Middle frontal gyrus (tissue), 1 donor: ENCODE results near the gene SORCS2.
"Not testable (repeated sequence)": the region's sequence is repeated elsewhere in the genome, so short reads cannot be mapped to it uniquely, and the experiment has no call there.

Source experiments
- DNase-seq: peaks from one replicate; pipeline ENCODE4 v3.0.0-alpha.2; 2015; ENCODE audit warnings: low spot score; ENCODE audit errors: extremely low spot score

SORCS2 gene

DNA sequence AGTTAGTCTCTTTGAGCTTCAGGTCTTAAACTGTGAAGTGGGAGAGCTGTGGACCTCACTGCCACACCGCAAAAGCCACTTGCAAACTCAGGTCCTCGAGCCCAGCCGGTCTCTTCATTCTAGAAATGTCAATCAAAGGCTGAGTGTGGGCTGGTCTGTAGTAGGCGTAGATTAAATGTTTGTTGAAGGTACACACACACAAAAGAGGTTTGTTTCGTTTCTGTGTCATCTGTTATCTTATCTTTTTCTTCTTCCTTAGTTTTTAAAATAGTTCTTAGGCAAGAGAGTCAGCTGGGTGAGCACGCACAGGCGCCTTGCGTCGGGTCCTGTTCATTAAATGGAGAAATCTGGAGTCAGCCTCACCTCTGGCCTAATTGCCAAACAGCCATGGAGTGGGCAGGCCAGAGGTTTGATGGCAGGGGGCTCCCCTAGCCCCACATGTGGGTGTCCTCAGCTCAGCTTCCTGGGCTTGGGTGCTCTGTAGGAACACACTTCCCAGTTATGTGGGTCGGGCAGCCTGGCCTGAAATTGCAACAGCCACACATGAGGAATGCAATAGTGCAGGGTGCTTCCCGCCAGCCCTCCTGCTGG lies 243.2 kb downstream of the SORCS2 start:
- DNase-seq = no peak

DNA sequence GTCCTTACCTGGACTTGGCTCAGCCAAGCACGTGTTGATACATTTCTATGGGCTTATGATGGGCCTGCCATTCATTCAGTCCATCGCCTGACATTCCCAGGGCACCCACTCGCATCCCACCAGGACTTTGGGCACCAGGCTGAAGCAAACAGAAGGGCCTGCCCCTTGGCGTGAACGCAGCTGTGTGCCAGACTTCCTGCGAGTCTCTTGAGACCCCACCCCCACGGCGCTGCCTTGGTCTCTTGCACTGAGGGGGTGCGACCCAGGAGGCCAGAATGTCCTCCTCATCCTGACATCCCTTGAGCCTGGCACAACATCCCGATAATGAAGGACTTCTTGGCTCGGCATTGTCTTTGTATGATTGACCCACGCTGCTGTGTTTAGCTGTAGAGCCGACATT lies 243.9 kb downstream of the SORCS2 start:
- no peak for DNase-seq

DNA sequence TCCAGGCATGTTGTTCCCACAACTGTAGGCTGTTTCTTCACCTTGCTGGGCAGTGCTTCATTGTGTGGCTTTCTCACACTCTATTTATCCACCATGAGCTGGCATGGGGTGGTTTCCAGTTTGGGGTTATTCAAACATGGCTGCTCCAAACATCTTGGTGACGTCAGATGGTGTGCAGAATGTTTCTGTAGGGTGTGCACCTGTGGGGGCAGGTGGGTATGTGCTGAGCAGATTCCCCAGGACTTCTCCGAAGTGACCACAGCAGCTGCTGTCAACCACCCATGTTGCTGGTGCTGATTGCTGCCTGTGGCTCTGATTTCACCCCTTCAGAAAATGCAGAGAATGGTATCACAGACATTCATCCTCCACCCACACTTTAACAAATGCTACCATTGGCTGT lies 247.4 kb downstream of the SORCS2 start:
- DNase-seq = no peak

DNA sequence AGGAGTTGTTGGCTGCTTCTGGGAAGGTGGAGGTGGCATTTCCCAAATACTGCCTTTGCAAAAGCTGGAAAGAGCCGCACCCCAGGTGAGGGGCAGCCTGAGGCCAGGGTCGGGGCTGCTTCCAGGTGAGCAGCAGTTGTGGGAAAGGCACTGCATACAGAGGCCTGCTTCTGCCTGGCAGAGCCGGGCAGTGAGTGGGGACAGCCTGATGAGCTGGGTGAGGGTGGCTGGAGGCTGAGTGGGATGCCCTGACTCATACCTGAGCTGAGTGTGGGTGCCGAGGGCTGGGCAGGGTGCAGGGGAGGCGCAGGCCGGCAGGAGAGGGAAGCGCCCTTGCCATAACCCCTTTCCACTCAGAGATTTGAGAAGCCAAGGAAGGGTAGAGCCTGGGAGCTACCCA lies 248.9 kb downstream of the SORCS2 start:
- DNase-seq = no peak

DNA sequence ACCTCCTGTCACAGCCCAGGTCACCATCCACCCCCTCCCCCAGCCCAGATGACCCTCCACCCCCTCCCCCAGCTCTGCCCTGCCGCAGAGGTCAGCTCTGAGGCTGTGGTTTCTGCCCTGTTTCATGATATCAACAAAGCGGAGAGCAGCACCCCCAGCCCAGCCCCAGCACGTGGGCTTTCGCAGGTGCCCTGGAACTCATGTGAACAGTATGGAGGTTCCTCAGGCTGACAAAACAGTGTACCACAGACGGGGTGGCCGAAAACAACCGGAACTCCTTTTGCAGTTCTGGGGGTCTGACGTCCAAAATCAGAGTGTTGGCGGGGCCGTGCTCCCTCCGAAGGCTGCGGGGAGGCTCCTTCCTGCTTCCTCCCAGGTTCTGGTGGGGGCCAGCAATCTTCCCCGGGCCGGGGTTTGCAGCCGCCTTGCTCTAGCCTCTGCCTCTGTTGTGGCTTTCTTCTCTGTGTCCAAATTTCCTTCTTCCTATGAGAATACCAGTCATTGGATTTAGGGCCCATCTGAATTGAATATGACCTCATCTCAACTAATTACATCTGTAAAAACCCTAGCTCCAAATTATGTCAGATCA lies 250.3 kb downstream of the SORCS2 start:
- DNase-seq = no peak

DNA sequence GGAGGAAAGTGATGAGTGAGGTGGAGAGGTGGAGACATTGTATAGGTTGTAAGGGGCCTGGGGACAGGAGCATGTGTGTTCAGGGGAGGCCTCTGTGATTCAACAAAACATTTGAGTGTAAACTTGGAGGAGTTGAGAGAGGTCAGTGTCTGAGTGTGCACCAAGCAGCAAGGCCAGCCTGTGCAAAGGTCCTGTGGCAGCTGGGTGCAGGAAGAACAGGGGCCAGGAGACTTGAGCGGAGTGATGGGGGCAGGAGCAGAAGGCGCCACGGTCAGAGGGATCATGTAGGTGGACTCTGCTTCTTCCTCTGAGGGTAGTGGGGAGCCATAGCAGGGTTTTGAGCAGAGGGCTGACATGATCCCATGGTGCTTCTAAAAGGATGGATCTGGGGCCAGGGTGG lies 252.0 kb downstream of the SORCS2 start:
- DNase-seq = no peak

DNA sequence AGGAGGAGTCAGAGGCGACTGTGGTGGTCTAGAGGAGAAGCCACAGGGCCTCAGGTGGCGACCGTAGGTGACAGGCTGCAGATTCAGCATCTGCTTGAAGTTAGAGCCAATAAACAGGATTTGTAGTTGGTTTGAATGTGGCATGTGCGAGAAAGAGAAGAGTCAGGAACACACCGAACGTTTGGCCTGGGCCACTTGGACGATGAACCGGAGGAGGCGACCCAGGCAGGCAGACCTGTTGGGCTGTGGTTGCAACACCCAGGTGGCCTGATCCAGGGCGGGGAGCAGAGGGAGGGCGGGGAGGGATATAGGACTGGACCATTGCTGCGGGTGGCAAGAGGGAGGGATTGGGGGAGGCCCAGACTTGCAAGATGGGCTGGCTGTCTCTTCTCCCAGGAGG lies 252.4 kb downstream of the SORCS2 start:
- no peak for DNase-seq

DNA sequence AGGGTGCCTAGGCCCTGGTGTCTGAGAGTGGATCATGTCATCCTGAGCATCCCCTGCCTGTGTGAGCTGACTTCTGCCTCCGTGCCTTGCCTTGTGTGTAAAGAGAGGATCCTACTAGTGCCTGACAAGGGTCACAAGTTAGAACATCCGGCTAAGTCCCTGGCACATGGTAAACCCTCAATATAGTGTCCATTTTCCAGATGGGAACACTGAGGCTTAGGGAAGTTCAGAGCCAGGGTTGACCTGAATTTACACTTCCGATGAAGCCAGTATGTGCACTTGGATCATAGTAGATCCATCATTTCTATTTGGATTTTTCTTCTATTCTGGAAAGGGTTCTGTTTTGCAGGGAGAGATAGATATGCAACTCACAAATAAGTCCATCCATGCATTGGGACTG lies 254.9 kb downstream of the SORCS2 start:
- DNase-seq = no peak

DNA sequence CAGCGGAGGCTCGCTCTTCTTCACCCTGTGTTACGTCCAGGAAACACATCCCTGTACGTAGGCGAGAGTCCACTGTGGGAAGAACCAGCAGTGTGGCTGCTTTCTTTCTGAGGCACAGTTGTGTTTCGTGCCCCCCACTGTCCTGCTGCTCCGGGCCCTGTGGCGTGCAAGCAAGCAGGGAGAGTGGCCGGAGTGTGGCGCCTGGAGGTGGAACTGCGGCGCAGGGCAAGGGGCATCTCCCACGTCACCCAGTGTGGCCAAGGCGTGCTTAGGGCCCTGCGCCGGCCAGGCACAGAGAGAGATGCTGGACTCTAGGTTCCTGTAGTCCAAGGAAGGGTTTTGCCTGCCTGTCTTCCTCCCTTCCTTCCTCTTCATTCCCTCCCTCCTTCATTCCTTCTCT lies 255.7 kb downstream of the SORCS2 start:
- no peak for DNase-seq

DNA sequence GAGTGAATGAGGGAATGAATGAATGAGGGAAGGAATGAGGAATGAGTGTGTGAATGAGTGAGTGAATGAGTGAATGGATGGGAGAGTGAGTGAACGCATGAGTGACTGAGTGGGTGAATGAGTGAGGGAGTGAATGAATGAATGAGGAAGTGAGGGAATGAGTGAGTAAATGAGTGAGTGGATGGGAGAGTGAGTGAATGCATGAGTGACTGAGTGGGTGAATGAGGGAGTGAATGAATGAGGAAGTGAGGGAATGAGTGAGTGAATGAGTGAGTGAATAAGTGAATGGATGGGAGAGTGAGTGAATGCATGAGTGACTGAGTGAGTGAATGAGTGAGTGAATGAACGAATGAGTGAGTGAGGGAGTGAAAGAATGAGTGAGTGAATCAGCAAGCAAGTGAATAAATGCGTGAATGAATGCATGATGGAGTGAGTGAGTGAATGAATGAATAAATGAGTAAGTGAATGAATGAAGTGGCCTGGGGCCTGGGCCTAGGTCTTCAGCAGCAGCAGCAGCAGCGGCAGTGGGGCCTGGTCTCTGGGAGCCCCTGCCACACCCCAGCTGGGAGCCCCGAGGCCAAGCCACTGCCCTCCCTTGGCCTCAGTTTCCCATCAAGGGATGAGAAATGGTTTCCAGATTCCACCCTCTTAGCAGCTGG lies 258.6 kb downstream of the SORCS2 start:
- DNase-seq = no peak

DNA sequence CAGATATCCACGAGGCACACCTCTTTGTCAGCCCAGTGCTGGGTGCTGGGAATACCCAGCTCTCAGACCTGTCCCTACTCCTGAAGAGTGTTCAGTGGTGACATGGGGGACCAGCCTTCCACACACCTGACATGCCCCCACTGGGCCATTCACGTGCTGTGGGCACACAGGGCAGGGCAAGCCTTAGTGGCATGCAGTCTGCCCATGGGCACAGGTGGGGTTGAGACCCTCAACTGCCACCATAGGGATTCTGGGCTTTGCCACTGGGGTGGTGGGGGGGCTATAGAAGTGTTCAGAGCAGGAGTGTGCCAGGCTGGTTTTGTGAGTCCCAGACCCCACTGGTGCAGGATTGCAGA lies 259.1 kb downstream of the SORCS2 start:
- DNase-seq = no peak

DNA sequence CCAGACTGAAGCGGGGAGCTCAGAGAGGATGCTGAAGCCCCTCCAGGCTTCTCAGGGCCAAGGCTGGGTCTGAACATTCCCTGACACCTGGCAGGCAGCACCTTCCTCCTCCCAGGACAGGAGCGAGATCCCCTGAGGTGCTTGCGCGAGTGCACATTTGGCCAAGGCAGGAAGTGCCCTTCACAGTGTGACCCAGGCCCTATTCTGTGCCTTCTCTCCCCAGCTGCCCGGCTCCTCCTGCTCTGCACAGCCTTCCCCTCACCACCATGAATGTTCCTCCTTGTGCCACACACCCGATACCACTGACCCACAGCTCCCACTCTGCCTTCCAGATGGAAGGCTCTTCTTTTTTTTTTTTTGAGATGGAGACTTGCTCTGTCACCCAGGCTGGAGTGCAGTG lies 259.5 kb downstream of the SORCS2 start:
- DNase-seq = no peak

DNA sequence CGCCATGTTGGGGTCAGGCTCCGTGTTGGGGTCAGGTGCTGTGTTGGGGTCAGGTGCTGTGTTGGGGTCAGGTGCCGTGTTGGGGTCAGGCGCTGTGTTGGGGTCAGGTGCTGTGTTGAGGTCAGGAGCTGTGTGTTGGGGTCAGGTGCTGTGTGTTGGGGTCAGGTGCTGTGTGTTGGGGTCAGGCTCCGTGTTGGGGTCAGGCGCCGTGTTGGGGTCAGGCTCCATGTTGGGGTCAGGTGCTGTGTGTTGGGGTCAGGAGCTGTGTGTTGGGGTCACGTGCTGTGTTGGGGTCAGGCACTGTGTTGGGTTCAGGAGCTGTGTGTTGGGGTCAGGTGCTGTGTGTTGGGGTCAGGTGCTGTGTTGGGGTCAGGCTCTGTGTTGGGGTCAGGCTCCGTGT lies 260.5 kb downstream of the SORCS2 start:
- DNase-seq = not testable (repeated sequence)

DNA sequence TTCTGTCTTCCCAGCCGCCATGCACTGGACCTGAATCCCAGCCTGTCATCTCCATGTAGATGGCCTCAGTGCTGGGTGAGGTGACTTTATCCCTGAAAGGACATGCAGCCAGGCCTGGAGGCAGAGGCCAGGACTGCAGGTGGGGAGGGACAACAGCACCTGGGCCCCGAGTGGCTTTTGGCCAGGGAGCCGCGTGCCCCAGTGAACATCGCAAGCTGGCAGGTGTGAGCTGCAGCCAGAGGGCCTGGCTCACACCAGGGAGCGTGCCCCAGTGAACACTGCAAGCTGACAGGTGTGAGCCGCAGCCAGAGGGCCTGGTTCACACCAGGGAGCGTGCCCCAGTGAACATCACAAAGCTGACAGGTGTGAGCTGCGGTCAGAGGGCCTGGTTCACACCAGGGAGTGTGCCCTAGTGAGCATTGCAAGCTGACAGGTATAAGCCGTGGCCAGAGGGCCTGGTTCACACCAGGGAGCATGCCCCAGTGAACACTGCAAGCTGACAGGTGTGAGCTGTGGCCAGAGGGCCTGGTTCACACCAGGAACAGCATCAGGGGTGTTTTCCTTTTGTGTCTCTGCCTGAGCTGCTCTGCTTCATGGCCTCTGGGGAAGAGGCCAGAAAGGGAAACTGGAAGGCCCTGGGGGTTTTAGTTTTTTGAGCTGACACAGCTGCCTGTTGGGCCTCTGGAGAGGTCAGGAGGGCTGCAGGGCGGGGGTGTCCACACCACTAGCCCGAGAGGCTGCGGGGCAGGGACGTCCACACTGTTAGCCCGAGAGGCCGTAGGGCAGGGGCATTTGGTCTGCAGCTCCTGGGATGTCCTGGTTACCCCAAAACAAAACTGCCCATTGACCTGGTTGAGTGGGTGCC lies 265.1 kb downstream of the SORCS2 start:
- DNase-seq = no peak

DNA sequence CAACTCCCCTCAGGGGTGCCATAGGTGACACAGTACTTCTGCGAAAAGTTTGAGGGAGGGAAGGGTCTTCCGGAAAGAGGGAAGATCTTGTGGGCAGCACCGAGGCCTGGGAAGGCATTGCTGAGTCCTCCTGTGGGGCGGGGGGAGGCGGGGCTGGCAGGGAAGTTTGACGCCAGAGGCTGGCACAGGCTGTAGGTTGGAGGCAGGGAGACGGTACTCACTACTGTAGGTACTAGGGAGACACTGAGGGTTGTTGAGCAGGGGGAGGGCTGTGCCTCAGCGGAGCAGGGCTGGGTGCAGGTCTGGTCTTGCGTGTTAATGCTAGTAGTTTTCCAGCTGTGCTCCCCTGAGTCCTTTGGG lies 265.7 kb downstream of the SORCS2 start:
- no peak for DNase-seq

DNA sequence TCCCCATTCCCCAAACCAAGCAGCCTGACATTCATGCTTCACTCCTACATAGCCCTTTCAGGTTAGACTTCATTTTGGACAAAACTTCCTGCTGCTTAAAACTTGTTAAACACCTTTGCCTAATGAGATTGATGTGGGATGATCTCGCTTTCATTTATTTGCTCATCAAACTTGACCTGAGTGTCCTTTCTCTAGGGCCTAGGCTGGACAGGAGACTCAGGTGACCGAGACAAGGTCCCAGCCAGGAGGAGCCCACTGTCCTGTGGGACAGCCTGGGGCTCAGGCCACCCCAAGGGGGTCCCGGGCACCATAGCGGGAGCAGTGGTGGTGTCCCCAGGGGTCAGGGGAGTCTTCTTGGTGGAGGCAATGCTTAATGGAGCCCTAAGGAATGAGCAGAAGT lies 266.1 kb downstream of the SORCS2 start:
- DNase-seq = no peak

DNA sequence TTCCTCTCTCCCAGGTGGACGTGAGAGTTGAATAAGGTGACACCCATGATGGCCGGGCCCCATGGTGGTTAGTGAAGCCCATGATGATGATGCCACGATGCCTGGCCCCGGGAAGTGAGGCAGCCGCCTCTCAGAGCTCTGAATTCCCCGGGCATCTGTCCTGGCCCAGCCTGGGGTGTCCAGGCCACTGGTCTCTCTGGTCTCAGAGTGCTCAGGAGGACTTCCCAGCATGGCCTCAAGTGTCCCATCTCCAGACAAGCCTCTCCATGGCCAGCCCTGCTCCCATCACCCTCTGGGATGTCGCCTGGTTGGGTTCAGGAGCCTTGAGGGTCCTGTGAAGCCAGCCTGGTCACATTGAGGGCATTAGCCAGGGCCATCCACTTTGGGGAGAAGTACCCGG lies 267.1 kb downstream of the SORCS2 start:
- no peak for DNase-seq

DNA sequence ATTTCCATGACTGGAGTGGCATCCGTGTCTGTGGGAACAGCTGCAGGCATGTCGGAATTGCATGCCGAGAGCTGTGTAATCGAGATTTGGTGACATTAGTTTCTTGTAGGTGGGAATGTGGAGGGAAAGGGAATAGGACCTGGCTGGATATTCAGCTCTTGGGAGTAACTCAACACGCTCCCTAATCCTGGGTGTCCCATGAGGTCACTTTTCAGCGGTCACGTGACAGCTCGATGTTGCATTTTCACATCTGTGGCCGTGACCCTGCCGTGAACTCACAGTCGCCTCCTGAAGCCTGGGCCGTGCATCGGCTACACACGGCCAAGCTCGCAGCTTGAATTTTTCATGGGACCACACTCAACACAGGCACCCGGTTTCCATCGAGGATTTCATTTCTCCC lies 268.2 kb downstream of the SORCS2 start:
- DNase-seq = no peak

DNA sequence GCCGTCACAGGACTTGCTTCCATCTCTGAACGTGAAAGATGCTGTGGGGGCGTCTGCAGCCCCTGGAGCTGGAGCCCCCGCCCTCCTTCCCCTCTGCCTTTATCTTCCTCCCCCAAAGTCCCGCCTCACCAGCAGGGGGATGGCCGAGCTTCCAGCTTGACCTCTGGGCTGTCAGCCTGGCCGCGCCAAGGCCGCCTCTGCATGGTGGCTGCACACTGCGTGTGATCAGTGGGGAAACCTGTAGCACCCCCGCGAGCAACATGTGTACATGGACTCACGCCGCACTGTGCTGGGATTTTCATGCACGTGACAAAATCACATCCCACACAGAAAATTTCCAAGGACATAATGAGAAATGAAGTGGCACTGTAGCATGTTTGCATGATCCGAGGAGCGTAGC lies 268.9 kb downstream of the SORCS2 start:
- DNase-seq = no peak

DNA sequence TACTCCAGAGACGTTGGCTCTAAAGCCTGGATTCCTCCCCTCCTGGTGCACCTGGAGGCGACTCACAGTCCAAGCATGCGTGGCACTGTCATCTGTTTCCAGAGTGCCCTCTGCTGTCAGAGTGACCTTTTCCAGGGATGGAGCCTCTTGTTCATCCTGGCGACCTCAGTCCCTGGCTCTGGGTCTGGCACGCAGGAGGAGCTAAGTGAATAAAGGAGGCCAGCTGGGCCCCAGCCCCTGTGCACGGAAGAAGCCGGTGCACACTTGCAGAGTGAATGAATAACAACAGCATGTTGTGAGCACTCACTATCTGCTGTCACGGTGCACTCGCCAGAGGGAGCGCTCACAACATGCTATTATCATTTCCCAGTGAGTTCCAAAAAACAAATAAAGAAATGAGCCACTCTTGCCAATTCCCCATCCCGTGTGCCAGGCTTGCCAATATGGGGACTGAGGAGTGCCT lies 270.2 kb downstream of the SORCS2 start:
- peak; percentile 12 for DNase-seq

DNA sequence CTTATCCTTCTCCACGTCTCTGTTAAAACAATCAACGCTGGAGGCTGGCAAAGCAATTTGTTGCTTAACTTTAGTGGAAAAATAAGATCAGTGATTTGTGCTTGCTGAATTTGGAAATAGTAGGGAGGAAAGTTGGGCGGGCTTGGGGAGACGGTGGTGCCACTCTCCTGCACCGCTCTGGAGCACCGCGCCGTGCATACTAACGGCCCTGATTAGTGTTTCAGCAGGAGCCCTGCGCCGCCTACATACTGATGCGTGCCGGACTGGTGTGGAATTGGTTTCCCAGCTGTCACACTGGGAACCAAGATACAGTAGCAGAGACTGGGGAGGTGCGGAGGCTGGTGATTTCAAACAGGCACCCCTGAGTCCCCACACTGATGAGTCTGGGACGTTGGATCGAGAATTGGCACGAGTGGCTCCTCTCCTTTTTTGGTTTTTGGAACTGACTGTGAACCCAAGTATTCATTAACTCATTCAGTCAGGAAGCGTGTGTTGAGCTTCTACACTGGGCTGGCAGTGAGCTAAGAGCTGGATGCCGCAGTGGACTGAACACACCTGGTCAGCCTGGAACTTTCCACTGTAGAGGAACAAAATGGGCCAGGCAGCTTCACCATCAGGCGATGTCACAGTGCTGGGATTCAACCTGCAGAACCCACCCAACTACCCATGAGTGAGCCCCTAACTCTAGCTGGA lies 271.4 kb downstream of the SORCS2 start:
- no peak for DNase-seq

DNA sequence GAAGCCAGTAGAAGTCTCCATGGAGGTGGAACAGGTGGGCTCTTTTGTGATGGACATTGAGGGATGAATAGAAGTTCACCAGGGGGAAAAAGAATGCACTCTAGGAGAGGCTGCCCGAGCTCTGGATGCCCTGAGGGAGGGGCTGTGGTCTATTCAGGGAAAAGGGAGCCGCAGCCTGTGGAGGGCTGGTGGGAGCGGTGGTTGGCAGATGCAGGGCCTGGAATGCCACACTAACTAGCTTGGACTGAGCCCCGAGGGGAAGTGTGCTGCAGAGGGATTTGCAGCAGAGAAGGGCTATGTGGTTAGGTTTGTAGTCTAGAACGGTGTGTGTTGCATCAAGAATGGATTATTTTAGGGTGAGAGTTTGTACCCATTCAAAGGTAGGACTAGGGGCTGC lies 271.9 kb downstream of the SORCS2 start:
- no peak for DNase-seq
